Measurements from ENCODE around the gene MAP3K8. TPM values are rescaled to one million over a fixed set of nuclear protein-coding genes. Genes with fewer than 3 reads are reported as not detected.

MAP3K8 gene
- total and polyA plus RNA-seq, 4 donors = 17.0 to 85.4 (median 69.1) TPM

GRCh38 chr10:30481603-30482002, 47.6 kb downstream of the MAP3K8 start:
- no peaks in the 10 kb centered on the region for H3K9me3 ChIP-seq (ENCODE audit: control insufficient read depth, low read length)
- no peak for DNase-seq
- no peak overlapping the region for H3K27ac ChIP-seq (ENCODE audit: low read depth in 1 of 2, low read length in 2 of 2)
- intact Hi-C loops (cut with DNase I) = no loop called here
- ATAC-seq (ENCODE audit: low FRiP score) = no peak
- no peaks in the 10 kb centered on the region for H3K36me3 ChIP-seq (ENCODE audit: control insufficient read depth in 1 of 2, insufficient read depth in 2 of 2, low read length in 1 of 2)
- no peaks in the 10 kb centered on the region for H3K4me1 ChIP-seq (ENCODE audit: control insufficient read depth in 1 of 2, insufficient read depth in 2 of 2, low read length in 2 of 2)
- H3K4me3 ChIP-seq (ENCODE audit: low read length in 2 of 2) = no peak overlapping the region
- no peaks in the 10 kb centered on the region for H3K27me3 ChIP-seq (ENCODE audit: control insufficient read depth in 1 of 2, insufficient read depth in 2 of 2, low read length in 1 of 2)

- no peaks in the 10 kb centered on the region for H3K36me3 ChIP-seq (ENCODE audit: control insufficient read depth in 1 of 2, insufficient read depth in 2 of 2, low read length in 1 of 2)
- H3K27ac ChIP-seq (ENCODE audit: low read depth in 1 of 2, low read length in 2 of 2) = no peak overlapping the region
- no peak for ATAC-seq (ENCODE audit: low FRiP score)
- H3K27me3 ChIP-seq (ENCODE audit: control insufficient read depth in 1 of 2, insufficient read depth in 2 of 2, low read length in 1 of 2) = no peaks in the 10 kb centered on the region
- WGBS, 2 donors = 73 to 82% methylated on average over 6 of the region's 6 CpGs
- no peaks in the 10 kb centered on the region for H3K4me1 ChIP-seq (ENCODE audit: control insufficient read depth in 1 of 2, insufficient read depth in 2 of 2, low read length in 2 of 2)
- no peaks in the 10 kb centered on the region for H3K9me3 ChIP-seq (ENCODE audit: control insufficient read depth, low read length)
- H3K4me3 ChIP-seq (ENCODE audit: low read length in 2 of 2) = no peak overlapping the region
- DNase-seq = no peak
- intact Hi-C loops (cut with DNase I) = no loop called here
These were observed 54.3 kb downstream of the MAP3K8 start for GRCh38 chr10:30488316-30488715.

- H3K27ac ChIP-seq (ENCODE audit: low read depth in 1 of 2, low read length in 2 of 2) = no peak overlapping the region
- 65 to 67% methylated on average over 7 of the region's 7 CpGs for WGBS, 2 donors
- DNase-seq = no peak
- H3K4me1 ChIP-seq (ENCODE audit: control insufficient read depth in 1 of 2, insufficient read depth in 2 of 2, low read length in 2 of 2) = no peaks in the 10 kb centered on the region
- no peak overlapping the region for H3K4me3 ChIP-seq (ENCODE audit: low read length in 2 of 2)
- intact Hi-C loops (cut with DNase I) = no loop called here
- no peak for ATAC-seq (ENCODE audit: low FRiP score)
- no peaks in the 10 kb centered on the region for H3K36me3 ChIP-seq (ENCODE audit: control insufficient read depth in 1 of 2, insufficient read depth in 2 of 2, low read length in 1 of 2)
- no peaks in the 10 kb centered on the region for H3K9me3 ChIP-seq (ENCODE audit: control insufficient read depth, low read length)
- H3K27me3 ChIP-seq (ENCODE audit: control insufficient read depth in 1 of 2, insufficient read depth in 2 of 2, low read length in 1 of 2) = no peaks in the 10 kb centered on the region
These were observed 55.4 kb downstream of the MAP3K8 start for GRCh38 chr10:30489346-30489745.

- no peaks in the 10 kb centered on the region for H3K36me3 ChIP-seq (ENCODE audit: control insufficient read depth in 1 of 2, insufficient read depth in 2 of 2, low read length in 1 of 2)
- ATAC-seq (ENCODE audit: low FRiP score) = no peak
These were observed 56.5 kb downstream of the MAP3K8 start for GRCh38 chr10:30490289-30491000.

GRCh38 chr10:30491204-30491915, 57.4 kb downstream of the MAP3K8 start:
- intact Hi-C loops (cut with DNase I) = no loop called here
- no peak overlapping the region for H3K27ac ChIP-seq (ENCODE audit: low read depth in 1 of 2, low read length in 2 of 2)
- no peaks in the 10 kb centered on the region for H3K36me3 ChIP-seq (ENCODE audit: control insufficient read depth in 1 of 2, insufficient read depth in 2 of 2, low read length in 1 of 2)
- no peak for DNase-seq
- no peak for ATAC-seq (ENCODE audit: low FRiP score)
- WGBS, 2 donors = 80 to 81% methylated on average over 8 of the region's 8 CpGs
- H3K4me3 ChIP-seq (ENCODE audit: low read length in 2 of 2) = no peak overlapping the region
- no peaks in the 10 kb centered on the region for H3K27me3 ChIP-seq (ENCODE audit: control insufficient read depth in 1 of 2, insufficient read depth in 2 of 2, low read length in 1 of 2)
- H3K9me3 ChIP-seq (ENCODE audit: control insufficient read depth, low read length) = no peaks in the 10 kb centered on the region
- H3K4me1 ChIP-seq (ENCODE audit: control insufficient read depth in 1 of 2, insufficient read depth in 2 of 2, low read length in 2 of 2) = no peaks in the 10 kb centered on the region

More at GRCh38 chr10:30490289-30491000, 56.5 kb downstream of the MAP3K8 start:
- intact Hi-C loops (cut with DNase I) = no loop called here
- Histone ChIP-seq H3K27me3 (ENCODE audit: control insufficient read depth in 1 of 2, insufficient read depth in 2 of 2, low read length in 1 of 2) (no peaks in the 10 kb centered on the region), H3K9me3 (ENCODE audit: control insufficient read depth, low read length) (no peaks in the 10 kb centered on the region), H3K4me1 (ENCODE audit: control insufficient read depth in 1 of 2, insufficient read depth in 2 of 2, low read length in 2 of 2) (no peaks in the 10 kb centered on the region), H3K4me3 (ENCODE audit: low read length in 2 of 2) (no peak overlapping the region), H3K27ac (ENCODE audit: low read depth in 1 of 2, low read length in 2 of 2) (no peak overlapping the region)
- WGBS, 2 donors = 93 to 95% methylated on average over 9 of the region's 9 CpGs
- DNase-seq = no peak

DNA sequence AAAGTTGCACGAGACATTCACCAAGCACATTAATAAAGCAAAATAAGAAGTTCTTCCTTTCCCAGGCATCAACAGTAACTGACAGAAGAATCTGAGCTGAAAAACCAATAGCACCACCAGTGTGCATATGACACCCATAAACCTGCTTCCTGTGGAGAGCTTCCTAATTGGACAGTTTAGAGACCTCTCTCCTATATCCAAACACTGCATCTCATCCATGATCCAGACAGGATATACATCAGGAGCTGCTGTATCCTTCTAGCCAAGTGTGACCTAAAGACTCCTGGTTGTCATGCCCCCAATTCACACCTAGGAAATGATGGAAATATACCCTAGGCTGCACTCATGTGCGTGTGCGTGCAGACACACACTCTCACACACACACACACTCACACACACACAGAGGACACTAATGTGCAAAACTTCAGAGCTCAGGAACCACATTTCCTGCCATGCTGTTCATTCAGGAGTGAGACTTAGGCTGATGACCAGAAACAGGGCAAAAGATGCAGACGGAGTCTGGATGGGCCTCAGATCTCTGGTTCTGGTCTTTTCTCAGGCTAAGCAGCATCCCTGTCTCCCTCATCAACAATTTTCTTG, 58.0 kb downstream of the MAP3K8 start:
- H3K4me1 ChIP-seq (ENCODE audit: control insufficient read depth in 1 of 2, insufficient read depth in 2 of 2, low read length in 2 of 2) = no peaks in the 10 kb centered on the region
- no peaks in the 10 kb centered on the region for H3K9me3 ChIP-seq (ENCODE audit: control insufficient read depth, low read length)

DNA sequence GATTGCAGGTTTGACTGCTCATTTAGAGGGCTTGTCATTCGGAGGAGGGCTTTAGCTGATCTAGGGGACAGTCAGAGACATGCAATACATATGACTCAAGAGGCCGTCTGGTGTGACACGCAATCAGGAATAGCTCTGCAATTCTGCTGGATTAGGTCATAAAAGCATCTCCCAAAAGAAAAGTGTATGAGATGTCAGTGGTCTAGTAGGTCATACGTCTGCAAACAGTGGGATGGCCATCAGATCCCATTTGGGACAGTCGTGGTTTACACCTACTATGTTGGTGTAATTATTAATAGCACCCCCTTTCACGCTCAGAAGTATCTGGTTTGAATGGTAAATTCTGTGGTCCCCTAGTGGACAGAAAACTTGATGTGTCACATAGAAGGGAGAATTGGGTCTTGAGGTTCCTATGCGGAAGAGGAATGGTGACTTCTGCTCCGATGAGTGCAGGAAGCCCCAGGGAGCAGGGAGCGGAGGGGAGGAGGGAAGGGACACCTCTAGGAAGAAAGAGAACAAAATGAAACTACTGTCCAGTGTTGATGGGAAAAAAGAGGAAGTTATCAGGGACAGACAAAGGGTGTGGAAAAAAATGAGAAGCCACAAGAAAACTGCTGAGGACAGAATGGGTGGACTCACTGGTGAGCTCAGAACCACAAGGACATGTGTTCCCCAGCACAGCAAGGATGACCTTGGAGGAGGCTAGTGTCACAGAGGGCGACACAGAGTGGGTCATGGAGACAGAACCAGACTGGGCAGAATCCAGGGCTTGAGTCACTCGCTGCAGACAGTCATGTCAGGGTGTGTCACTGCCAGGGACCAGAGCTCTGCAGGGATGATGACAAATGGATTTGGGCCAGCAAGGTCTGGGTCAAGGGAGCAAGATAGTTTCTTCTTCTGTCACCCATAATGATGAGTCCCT, 59.9 kb downstream of the MAP3K8 start:
- DNase-seq (peak in 1 of 2 donors; percentile 83), ATAC-seq (ENCODE audit: low FRiP score) (peak; percentile 78)
- no peak overlapping the region for H3K27ac ChIP-seq (ENCODE audit: low read depth in 1 of 2, low read length in 2 of 2)
- H3K27me3 ChIP-seq (ENCODE audit: control insufficient read depth in 1 of 2, insufficient read depth in 2 of 2, low read length in 1 of 2) = no peaks in the 10 kb centered on the region
- H3K36me3 ChIP-seq (ENCODE audit: control insufficient read depth in 1 of 2, insufficient read depth in 2 of 2, low read length in 1 of 2) = no peaks in the 10 kb centered on the region
- 88 to 90% methylated on average over 11 of the region's 11 CpGs for WGBS, 2 donors
- intact Hi-C loops (cut with DNase I) = no loop called here
- no peak overlapping the region for H3K4me3 ChIP-seq (ENCODE audit: low read length in 2 of 2)
- no peaks in the 10 kb centered on the region for H3K9me3 ChIP-seq (ENCODE audit: control insufficient read depth, low read length)
- no peaks in the 10 kb centered on the region for H3K4me1 ChIP-seq (ENCODE audit: control insufficient read depth in 1 of 2, insufficient read depth in 2 of 2, low read length in 2 of 2)

More for the DNA sequence above, 58.0 kb downstream of the MAP3K8 start:
- Histone ChIP-seq H3K4me3 (ENCODE audit: low read length in 2 of 2) (no peak overlapping the region), H3K27me3 (ENCODE audit: control insufficient read depth in 1 of 2, insufficient read depth in 2 of 2, low read length in 1 of 2) (no peaks in the 10 kb centered on the region), H3K27ac (ENCODE audit: low read depth in 1 of 2, low read length in 2 of 2) (no peak overlapping the region), H3K36me3 (ENCODE audit: control insufficient read depth in 1 of 2, insufficient read depth in 2 of 2, low read length in 1 of 2) (no peaks in the 10 kb centered on the region)
- WGBS, 2 donors = 92 to 94% methylated on average over 4 of the region's 4 CpGs
- ATAC-seq (ENCODE audit: low FRiP score) (no peak), DNase-seq (no peak)
- intact Hi-C loops (cut with DNase I) = no loop called here

- DNase-seq = no peak
- ATAC-seq (ENCODE audit: low FRiP score) = no peak
- Histone ChIP-seq H3K4me3 (ENCODE audit: low read length in 2 of 2) (no peak overlapping the region), H3K27me3 (ENCODE audit: control insufficient read depth in 1 of 2, insufficient read depth in 2 of 2, low read length in 1 of 2) (no peaks in the 10 kb centered on the region), H3K36me3 (ENCODE audit: control insufficient read depth in 1 of 2, insufficient read depth in 2 of 2, low read length in 1 of 2) (no peaks in the 10 kb centered on the region), H3K4me1 (ENCODE audit: control insufficient read depth in 1 of 2, insufficient read depth in 2 of 2, low read length in 2 of 2) (no peaks in the 10 kb centered on the region), H3K27ac (ENCODE audit: low read depth in 1 of 2, low read length in 2 of 2) (no peak overlapping the region), H3K9me3 (ENCODE audit: control insufficient read depth, low read length) (no peaks in the 10 kb centered on the region)
- intact Hi-C loops (cut with DNase I) = no loop called here
- 92 to 93% methylated on average over 4 of the region's 4 CpGs for WGBS, 2 donors
These were observed 60.6 kb downstream of the MAP3K8 start for GRCh38 chr10:30494558-30494957.

All from aorta (tissue), 5 donors.